ENCODE measurements around the gene RAD51AP2. TPM values are rescaled to one million over a fixed set of nuclear protein-coding genes. Genes with fewer than 3 reads are reported as not detected.

Gene RAD51AP2
- total and polyA plus RNA-seq, 10 of the 15 experiments (the other 5 are each of a cell fraction or from before 2014, with no cell fraction given): under 0.01 to 0.02 TPM; not detected in 8

DNA sequence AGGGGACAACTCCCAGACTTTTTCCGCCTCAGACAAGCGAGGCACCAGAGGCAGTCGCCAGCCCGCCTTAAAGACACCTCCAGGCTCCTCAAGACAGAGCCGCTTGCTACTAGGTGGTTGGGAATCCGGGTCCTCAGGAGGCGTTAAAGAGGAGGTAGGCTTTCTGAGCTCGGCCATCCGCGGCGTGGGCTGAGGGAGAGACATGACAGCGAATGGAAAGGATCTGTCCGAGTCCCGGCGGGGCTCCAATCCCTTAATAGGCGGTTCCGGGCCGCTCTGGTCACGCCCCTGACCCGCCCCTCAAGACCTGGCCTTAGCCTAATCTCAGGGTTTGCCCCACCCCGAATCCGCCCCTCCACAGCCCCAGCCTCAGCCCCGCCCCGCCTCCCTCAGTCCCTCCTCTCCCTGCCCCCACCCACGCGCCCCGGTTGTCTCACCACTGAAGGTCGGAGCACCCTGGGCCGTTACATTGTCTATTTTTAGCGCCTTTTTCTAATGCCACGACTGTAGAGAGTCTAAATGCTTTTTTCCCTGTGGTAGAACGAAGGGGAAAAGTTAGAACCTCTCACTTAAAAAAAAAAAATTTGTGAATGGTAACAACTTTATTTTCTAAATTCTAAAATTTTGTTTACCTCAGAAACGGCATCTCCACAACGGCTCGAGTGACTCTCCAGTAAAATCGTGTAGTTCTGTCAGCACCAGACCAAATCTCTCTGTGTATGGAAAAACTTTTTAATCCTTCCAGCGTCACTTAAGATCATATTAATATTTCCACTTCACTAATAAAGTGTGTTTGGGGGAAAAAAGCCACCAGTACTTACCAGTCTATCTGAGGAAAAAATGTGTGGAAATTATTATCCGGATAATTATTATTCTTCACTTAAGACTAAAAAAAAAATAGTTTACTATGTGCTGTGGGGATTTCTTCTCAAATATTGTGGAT, at the start of gene RAD51AP2 (continued):
- TF ChIP-seq CREB1 (IDR thresholded peaks at IDR 0.05; ENCODE audit: low read depth) (peak; percentile 37), MEF2B (IDR thresholded peaks at IDR 0.05; ENCODE audit: partially characterized antibody, poor library complexity, severe bottlenecking) (peak; percentile 34), SMARCA5 (IDR thresholded peaks at IDR 0.05) (no peak), POLR2A (IDR thresholded peaks at IDR 0.05; ENCODE audit: low read depth, low read length) (peak; percentile 54; the same call in 1 of the 2 replicates), DPF2 (IDR thresholded peaks at IDR 0.05) (0 out of 2 replicates have a peak, but pooled peaks have one; percentile 36), RUNX3 (IDR thresholded peaks at IDR 0.05; ENCODE audit: low read length) (peak; percentile 39; the same call in 1 of the 2 replicates), IKZF2 (IDR thresholded peaks at IDR 0.05) (0 out of 4 replicates have a peak, but pooled peaks of 1 of the 2 experiments have one; percentile 27), TARDBP (IDR thresholded peaks at IDR 0.05; ENCODE audit: borderline replicate concordance) (peak; percentile 100), MTA2 (IDR thresholded peaks at IDR 0.05; ENCODE audit: low read depth) (no peak), EGR1 (IDR thresholded peaks at IDR 0.05; ENCODE audit: borderline replicate concordance in 1 of 2, low read depth in 2 of 2, low read length in 2 of 2) (peak in 1 of 2 experiments; percentile 90; a peak in 2 of 3 replicates)
- TF ChIP-seq, protein P1, sequence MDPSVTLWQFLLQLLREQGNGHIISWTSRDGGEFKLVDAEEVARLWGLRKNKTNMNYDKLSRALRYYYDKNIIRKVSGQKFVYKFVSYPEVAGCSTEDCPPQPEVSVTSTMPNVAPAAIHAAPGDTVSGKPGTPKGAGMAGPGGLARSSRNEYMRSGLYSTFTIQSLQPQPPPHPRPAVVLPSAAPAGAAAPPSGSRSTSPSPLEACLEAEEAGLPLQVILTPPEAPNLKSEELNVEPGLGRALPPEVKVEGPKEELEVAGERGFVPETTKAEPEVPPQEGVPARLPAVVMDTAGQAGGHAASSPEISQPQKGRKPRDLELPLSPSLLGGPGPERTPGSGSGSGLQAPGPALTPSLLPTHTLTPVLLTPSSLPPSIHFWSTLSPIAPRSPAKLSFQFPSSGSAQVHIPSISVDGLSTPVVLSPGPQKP (IDR thresholded peaks at IDR 0.05; ENCODE audit: low read depth, low read length): peak; percentile 90
- TF ChIP-seq, protein P2, sequence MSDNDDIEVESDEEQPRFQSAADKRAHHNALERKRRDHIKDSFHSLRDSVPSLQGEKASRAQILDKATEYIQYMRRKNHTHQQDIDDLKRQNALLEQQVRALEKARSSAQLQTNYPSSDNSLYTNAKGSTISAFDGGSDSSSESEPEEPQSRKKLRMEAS (IDR thresholded peaks at IDR 0.05; ENCODE audit: low read depth, low read length): 0 out of 2 replicates have a peak, but pooled peaks have one; percentile 22
- TF ChIP-seq, protein P3, sequence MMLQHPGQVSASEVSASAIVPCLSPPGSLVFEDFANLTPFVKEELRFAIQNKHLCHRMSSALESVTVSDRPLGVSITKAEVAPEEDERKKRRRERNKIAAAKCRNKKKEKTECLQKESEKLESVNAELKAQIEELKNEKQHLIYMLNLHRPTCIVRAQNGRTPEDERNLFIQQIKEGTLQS (IDR thresholded peaks at IDR 0.05; ENCODE audit: borderline replicate concordance, extremely low read depth, low read depth, low read length): 0 out of 2 replicates have a peak, but pooled peaks have one; percentile 25
- TF ChIP-seq, protein P4, sequence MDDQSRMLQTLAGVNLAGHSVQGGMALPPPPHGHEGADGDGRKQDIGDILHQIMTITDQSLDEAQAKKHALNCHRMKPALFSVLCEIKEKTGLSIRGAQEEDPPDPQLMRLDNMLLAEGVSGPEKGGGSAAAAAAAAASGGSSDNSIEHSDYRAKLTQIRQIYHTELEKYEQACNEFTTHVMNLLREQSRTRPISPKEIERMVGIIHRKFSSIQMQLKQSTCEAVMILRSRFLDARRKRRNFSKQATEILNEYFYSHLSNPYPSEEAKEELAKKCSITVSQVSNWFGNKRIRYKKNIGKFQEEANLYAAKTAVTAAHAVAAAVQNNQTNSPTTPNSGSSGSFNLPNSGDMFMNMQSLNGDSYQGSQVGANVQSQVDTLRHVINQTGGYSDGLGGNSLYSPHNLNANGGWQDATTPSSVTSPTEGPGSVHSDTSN (IDR thresholded peaks at IDR 0.05; ENCODE audit: insufficient replicate concordance, low read depth, low read length): peak; percentile 89
- TF ChIP-seq, protein P5, sequence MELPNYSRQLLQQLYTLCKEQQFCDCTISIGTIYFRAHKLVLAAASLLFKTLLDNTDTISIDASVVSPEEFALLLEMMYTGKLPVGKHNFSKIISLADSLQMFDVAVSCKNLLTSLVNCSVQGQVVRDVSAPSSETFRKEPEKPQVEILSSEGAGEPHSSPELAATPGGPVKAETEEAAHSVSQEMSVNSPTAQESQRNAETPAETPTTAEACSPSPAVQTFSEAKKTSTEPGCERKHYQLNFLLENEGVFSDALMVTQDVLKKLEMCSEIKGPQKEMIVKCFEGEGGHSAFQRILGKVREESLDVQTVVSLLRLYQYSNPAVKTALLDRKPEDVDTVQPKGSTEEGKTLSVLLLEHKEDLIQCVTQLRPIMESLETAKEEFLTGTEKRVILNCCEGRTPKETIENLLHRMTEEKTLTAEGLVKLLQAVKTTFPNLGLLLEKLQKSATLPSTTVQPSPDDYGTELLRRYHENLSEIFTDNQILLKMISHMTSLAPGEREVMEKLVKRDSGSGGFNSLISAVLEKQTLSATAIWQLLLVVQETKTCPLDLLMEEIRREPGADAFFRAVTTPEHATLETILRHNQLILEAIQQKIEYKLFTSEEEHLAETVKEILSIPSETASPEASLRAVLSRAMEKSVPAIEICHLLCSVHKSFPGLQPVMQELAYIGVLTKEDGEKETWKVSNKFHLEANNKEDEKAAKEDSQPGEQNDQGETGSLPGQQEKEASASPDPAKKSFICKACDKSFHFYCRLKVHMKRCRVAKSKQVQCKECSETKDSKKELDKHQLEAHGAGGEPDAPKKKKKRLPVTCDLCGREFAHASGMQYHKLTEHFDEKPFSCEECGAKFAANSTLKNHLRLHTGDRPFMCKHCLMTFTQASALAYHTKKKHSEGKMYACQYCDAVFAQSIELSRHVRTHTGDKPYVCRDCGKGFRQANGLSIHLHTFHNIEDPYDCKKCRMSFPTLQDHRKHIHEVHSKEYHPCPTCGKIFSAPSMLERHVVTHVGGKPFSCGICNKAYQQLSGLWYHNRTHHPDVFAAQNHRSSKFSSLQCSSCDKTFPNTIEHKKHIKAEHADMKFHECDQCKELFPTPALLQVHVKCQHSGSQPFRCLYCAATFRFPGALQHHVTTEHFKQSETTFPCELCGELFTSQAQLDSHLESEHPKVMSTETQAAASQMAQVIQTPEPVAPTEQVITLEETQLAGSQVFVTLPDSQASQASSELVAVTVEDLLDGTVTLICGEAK (IDR thresholded peaks at IDR 0.05; ENCODE audit: borderline replicate concordance): peak; percentile 21; the same call in 1 of the 2 replicates
- TF ChIP-seq, protein P6, sequence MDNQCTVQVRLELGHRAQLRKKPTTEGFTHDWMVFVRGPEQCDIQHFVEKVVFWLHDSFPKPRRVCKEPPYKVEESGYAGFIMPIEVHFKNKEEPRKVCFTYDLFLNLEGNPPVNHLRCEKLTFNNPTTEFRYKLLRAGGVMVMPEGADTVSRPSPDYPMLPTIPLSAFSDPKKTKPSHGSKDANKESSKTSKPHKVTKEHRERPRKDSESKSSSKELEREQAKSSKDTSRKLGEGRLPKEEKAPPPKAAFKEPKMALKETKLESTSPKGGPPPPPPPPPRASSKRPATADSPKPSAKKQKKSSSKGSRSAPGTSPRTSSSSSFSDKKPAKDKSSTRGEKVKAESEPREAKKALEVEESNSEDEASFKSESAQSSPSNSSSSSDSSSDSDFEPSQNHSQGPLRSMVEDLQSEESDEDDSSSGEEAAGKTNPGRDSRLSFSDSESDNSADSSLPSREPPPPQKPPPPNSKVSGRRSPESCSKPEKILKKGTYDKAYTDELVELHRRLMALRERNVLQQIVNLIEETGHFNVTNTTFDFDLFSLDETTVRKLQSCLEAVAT (IDR thresholded peaks at IDR 0.05): peak; percentile 77; the same call in 1 of the 2 replicates
